Myocyte (in vitro differentiated cells): ENCODE data around the gene YPEL1. TPM values are rescaled to one million over a fixed set of nuclear protein-coding genes. Genes with fewer than 3 reads are reported as not detected.

ENCODE experiments used
- DNase-seq: peaks from one replicate; pipeline ENCODE4 v3.0.0-alpha.2; 2012; ENCODE audit warnings: low read depth
- microRNA counts: library from miRNA; unstranded; fragments of <30 nt; microRNA quantifications from one replicate; lab custom pipeline; 2016
- microRNA-seq: library from miRNA; unstranded; fragments of <30 nt; microRNA quantifications from one replicate; pipeline ENCODE4, GENCODE V29; 2016
- total RNA-seq: library from RNA; depleted of rRNA; stranded (reverse); fragments of >200 nt; gene quantifications from 2 replicates; pipeline ENCODE4 v1.2.3, GENCODE V29; 2014

Gene YPEL1
- total RNA-seq, 1 donor from 2014 or later = 2.6 TPM

DNA sequence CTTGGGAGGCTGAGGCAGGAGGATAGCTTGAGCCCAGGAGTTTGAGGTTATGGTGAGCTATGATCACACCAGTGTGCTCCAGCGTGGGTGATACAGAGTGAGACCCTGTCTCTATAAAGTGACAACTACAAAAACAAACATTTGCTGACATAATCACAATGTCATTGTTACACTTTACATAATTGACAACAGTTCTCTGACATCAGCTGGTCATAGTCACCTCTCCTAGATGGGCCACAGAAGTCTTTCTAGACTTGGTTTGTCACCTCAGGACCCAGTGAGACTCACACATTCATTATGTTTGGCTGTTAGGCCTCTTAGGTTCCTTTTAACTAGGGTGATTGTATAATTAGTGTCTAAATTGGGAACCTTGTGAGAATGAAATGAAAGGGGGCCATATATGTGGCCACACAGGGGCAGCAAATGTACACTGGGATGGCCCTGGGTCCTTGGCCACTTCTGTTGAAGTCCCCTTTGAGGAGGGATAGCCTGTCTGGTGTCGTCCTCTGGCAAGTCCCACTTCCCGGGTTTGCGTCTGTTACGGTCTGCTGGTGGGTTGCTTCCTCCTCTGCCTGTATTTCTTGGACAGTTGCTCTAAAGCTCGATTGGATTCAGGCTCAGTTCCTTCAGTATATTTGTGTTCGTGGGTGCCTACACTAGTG lies 75.6 kb downstream of the YPEL1 start:
- DNase-seq = no peak

DNA sequence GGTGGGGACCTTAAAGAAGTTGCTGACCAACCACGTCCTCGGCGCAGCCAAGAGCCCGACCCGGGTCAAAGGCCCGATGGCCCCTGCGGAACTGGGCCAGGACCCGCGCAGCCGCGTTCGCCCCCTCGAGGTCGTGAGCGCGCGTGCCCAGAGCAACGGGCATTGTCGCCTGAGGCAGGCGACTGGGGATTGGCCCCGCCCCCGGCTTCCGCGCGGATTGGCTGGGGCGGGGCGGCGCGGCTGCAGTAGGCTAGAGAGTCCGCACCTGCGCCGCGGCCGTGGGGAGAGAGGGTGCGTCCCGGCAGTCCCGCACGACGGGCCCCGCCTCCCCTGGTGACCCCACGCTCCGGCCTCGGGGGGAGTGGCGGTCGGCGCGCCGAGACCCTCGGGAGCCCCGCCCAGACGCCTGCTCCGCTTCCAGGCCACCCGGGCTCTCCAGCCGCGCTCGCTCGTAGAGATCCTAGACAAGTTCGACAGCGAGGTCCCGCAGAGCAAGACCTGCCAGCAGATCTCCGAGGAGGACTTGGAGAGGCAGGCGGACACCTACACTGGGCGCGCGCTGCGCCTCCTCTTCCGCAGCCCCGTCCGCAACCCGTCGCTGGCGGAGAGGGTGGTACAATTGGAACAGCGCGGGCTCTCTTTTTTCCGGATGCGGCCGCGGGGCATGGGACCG lies 78.1 kb downstream of the YPEL1 start:
- DNase-seq = peak; percentile 81

DNA sequence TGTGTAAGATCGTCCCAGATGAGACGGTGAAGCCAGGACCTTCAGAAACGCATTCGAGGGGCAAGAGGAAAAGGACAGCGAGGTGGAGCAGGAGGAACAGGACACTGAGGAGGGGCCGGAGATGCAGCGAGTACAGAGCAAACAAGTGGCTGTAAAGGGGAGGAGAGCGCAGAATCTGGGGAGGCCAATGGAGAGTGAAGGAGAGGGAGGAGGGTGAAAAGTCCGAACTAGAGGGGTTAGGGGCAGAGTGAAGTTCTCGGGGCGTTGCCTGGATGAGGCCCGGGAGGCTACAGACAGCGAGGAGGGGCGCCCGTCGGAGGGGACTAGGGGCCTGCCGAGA lies 78.6 kb downstream of the YPEL1 start:
- DNase-seq = no peak

DNA sequence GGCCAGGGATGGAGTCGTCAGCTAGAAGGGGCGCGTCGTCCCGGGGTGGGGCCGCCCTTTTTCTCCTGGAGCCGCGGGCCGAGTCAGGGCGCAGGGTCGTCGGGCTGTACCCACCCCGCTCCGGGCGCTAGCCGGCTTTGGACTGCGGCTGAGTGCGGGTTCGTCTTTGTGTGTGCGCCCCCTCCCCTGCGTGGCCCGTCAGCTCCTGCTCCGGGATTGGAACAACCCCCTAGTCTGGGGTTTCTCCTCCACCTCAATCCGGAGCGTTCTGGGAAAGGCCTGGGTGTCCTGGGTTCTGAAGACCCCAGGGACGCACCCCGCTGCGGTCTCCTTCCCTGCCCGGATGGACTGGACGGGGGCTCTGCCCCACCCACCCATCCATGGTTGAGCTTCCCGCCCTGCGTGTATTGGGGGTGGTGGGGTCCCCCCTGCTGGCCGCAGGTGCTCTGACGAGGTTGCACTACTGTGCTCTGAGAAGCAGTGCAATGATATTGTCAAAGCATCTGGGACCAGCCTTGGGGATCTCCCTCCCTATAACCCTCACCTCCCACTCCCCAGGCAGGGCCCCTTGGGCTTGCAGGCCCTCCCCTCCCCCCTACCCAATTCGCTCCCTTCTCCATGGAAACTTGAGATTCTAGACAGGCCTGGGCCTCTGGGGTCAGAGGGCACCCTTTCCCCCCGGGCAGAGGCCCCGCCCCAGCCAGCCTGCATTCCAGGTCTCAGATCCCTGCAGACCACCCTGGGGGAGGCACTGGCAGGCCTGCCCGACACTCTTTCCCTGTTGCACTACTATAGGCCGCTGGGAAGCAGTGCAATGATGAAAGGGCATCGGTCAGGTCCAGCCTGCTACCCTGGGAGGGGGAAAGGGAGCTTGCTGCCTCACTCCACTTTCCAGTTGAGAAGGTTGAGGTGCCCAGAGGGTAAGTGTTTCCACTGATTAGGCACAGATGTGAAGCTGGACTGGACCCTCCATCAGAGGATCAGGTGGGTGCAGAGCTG lies 82.7 kb downstream of the YPEL1 start:
- no peak for DNase-seq

DNA sequence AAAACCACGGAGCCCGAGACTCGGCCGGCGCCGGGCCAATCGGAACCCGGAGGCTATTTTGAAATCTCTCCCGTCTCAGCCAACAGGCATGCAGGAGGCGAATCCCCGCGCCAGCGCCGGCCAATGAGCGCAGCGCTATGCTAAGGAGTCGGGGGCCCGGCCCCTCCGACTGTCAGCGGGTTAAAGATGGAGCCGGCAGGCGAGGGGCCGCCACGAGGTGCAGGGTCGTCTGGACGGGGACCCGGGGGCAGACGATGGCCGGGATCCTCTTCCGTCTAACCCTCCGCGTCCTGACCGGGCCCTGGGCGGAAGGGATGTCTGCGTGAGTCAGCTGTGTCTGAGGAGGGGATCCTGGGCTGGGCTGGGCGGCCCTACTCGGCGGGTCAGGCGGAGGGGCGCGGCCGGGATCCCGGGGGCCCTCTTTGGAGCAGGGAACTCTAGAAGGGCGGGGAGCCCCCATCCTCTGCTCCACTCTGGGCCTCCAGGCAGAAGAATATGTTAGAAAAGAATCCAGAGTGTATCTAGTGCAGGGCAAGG lies 83.5 kb downstream of the YPEL1 start:
- peak; percentile 91 for DNase-seq

DNA sequence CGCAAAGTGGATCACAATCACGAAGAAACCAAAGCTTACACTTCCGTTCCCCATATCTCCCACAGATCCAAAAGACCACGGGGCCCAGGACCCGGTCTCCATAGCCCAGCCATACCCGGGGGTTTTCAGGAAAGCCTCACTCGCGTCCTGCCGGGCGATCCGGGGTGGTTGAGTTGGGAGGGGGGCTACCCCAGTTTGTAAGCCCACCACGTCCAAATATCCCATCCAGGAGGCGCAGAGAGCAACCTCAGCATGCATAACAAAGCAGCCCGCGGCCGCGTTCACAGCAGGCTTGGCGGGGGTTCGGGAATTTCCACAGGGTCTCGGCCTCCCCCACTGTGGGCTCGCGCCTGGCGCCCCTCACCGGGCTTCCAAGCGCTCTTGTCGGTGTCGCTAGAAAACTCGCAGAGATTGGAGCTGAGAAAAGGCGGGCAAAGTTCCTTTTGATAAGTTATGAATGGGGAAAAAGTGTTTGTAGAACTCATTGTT lies 84.0 kb downstream of the YPEL1 start:
- no peak for DNase-seq

DNA sequence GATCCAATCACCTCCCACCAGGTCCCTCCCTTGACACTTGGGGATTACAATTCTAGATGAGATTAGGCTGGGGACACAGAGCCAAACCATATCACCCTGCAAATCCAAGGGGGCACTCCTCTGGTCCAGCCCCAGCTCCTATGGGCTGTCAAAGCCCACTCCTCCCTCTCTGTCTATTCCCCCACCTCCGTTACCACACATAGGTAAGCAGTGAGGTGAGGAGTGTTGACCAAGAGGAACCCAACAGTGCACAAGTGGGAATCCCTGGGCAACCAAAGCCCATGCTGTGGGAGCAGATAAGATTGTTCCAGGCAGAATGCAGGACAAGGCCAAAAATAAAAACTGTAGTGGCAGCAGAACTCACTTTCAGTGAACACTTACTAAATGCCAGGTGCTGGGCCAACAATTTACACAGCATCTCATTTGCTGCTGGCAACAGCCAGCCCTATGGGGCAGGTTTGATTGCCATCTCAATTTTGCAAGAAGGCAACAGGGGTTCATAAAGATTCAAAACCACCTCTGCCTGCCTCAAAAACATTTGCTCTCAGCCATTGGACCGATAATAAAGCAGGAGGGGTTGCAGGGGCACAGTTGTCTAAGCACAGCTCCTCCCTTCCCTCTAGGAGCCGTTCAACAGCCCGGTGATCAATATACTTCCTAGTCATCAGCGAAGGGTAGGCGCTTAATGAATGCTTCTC lies 84.6 kb downstream of the YPEL1 start:
- peak; percentile 33 for DNase-seq

DNA sequence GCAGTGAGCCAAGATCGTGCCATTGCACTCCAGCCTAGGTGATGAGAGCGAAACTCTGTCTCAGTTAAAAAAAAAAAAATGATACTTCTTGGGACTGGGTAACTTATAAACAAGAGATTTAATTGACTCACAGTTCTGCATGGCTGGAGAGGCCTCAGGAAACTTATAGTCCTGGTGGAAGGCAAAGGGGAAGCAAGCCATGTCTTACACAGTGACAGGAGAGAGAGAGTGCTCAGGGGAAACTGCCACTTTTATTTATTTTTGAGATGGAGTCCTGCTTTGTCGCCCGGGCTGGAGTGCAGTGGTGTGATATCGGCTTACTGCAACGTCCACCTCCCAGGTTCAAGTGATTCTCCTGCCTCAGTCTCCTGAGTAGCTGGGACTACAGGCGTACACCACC lies 85.3 kb downstream of the YPEL1 start:
- no peak for DNase-seq

MicroRNAs encoded within 50 kb of the gene (microRNA counts, 767-probe panel; counts per million panel counts)
- microRNA hsa-miR-130b-3p (lab: Ali Mortazavi, UCI) (not detected), microRNA hsa-miR-301b (lab: Ali Mortazavi, UCI) (not detected)

Small RNA genes within 50 kb of the gene (microRNA-seq; reads per million reads assigned to microRNA genes)
- gene MIR130B = 682 reads per million, percentile 76 among the genes with 10 or more reads in this experiment
- 2.7 reads per million, percentile 12 among the genes with 10 or more reads in this experiment for gene MIR301B

Other genes with a start within 250 kb of the YPEL1 start
- gene RIMBP3C, start 184.3 kb downstream of the YPEL1 start, total RNA-seq = 0.42 TPM in 1 of 2 replicates, not detected in the other
- gene UBE2L3, start 168.1 kb downstream of the YPEL1 start, total RNA-seq = 70.4 TPM in 2 replicates
- 13.3 and 20.4 TPM in 2 replicates for gene YDJC, start 105.8 kb downstream of the YPEL1 start, total RNA-seq
- gene CCDC116, start 103.0 kb downstream of the YPEL1 start, total RNA-seq = 0.13 and 0.57 TPM in 2 replicates
- gene SDF2L1, start 93.5 kb downstream of the YPEL1 start, total RNA-seq = 37.8 and 63.1 TPM in 2 replicates
- gene PPIL2, start 69.8 kb downstream of the YPEL1 start, total RNA-seq = 26.8 and 30.1 TPM in 2 replicates
- 110 and 113 TPM in 2 replicates for gene MAPK1, start 131.9 kb upstream of the YPEL1 start, total RNA-seq
- gene PPM1F, start 217.1 kb upstream of the YPEL1 start, total RNA-seq = 98.1 and 173 TPM in 2 replicates
- gene TOP3B, start 247.0 kb upstream of the YPEL1 start, total RNA-seq = 25.0 and 31.0 TPM in 2 replicates